ENCODE data around the gene BCL2L2.

BCL2L2 gene

GRCh38 chr14:23352506-23353432 lies 46.1 kb downstream of the BCL2L2 start, which contains the start of gene SLC22A17:
SLC22A17 (minus strand) TSS chr14:23352887.
- Histone ChIP-seq H3K9me3 (ENCODE audit: control insufficient read depth, low read length) (no peaks in the 10 kb centered on the region), H3K4me3 (ENCODE audit: low read depth, low read length) (peak within 1 kb of the TSS; percentile 51), H3K4me2 (ENCODE audit: low read length) (peak within 1 kb of the TSS; percentile 91), H3K79me2 (no peaks in the 10 kb centered on the region), H3K27me3 (ENCODE audit: control insufficient read depth, insufficient read depth, low read length) (no peaks in the 10 kb centered on the region), H3K36me3 (ENCODE audit: control insufficient read depth, insufficient read depth, low read length) (no peaks in the 10 kb centered on the region), H3K4me1 (peaks cover 7% of the 10 kb centered on the region), H3K27ac (peak within 1 kb of the TSS; percentile 39), H2AFZ (peak within 1 kb of the TSS; percentile 89), H3K9ac (peak within 1 kb of the TSS; percentile 56)
- TF ChIP-seq, protein P1, sequence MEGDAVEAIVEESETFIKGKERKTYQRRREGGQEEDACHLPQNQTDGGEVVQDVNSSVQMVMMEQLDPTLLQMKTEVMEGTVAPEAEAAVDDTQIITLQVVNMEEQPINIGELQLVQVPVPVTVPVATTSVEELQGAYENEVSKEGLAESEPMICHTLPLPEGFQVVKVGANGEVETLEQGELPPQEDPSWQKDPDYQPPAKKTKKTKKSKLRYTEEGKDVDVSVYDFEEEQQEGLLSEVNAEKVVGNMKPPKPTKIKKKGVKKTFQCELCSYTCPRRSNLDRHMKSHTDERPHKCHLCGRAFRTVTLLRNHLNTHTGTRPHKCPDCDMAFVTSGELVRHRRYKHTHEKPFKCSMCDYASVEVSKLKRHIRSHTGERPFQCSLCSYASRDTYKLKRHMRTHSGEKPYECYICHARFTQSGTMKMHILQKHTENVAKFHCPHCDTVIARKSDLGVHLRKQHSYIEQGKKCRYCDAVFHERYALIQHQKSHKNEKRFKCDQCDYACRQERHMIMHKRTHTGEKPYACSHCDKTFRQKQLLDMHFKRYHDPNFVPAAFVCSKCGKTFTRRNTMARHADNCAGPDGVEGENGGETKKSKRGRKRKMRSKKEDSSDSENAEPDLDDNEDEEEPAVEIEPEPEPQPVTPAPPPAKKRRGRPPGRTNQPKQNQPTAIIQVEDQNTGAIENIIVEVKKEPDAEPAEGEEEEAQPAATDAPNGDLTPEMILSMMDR (IDR thresholded peaks at IDR 0.05) = no peak

GRCh38 chr14:23353433-23353780 lies 46.8 kb downstream of the BCL2L2 start:
- Histone ChIP-seq H3K27me3 (ENCODE audit: control insufficient read depth, insufficient read depth, low read length) (no peaks in the 10 kb centered on the region), H3K9ac (no peak overlapping the region), H2AFZ (no peak overlapping the region), H3K9me3 (ENCODE audit: control insufficient read depth, low read length) (no peaks in the 10 kb centered on the region), H3K4me3 (ENCODE audit: low read depth, low read length) (no peak overlapping the region), H3K79me2 (no peaks in the 10 kb centered on the region), H3K36me3 (ENCODE audit: control insufficient read depth, insufficient read depth, low read length) (no peaks in the 10 kb centered on the region), H3K27ac (no peak overlapping the region), H3K4me1 (peaks cover 7% of the 10 kb centered on the region), H3K4me2 (ENCODE audit: low read length) (no peak overlapping the region)
- TF ChIP-seq, protein P1 (IDR thresholded peaks at IDR 0.05) = no peak

GRCh38 chr14:23354990-23355389 lies 48.4 kb downstream of the BCL2L2 start:
- Histone ChIP-seq H3K4me2 (ENCODE audit: low read length) (no peak overlapping the region), H3K79me2 (no peaks in the 10 kb centered on the region), H3K9me3 (ENCODE audit: control insufficient read depth, low read length) (no peaks in the 10 kb centered on the region), H3K4me1 (peaks cover 7% of the 10 kb centered on the region), H3K9ac (no peak overlapping the region), H3K4me3 (ENCODE audit: low read depth, low read length) (no peak overlapping the region), H3K36me3 (ENCODE audit: control insufficient read depth, insufficient read depth, low read length) (no peaks in the 10 kb centered on the region), H3K27ac (no peak overlapping the region), H2AFZ (no peak overlapping the region), H3K27me3 (ENCODE audit: control insufficient read depth, insufficient read depth, low read length) (no peaks in the 10 kb centered on the region)
- TF ChIP-seq, protein P1 (IDR thresholded peaks at IDR 0.05) = no peak

GRCh38 chr14:23355871-23356435 lies 49.3 kb downstream of the BCL2L2 start:
- Histone ChIP-seq H3K79me2 (no peaks in the 10 kb centered on the region), H3K27me3 (ENCODE audit: control insufficient read depth, insufficient read depth, low read length) (no peaks in the 10 kb centered on the region), H3K36me3 (ENCODE audit: control insufficient read depth, insufficient read depth, low read length) (no peaks in the 10 kb centered on the region), H3K4me3 (ENCODE audit: low read depth, low read length) (no peak overlapping the region), H3K4me2 (ENCODE audit: low read length) (no peak overlapping the region), H2AFZ (no peak overlapping the region), H3K4me1 (peaks cover 7% of the 10 kb centered on the region), H3K9ac (no peak overlapping the region), H3K27ac (no peak overlapping the region), H3K9me3 (ENCODE audit: control insufficient read depth, low read length) (no peaks in the 10 kb centered on the region)
- TF ChIP-seq, protein P1 (IDR thresholded peaks at IDR 0.05) = no peak

Measured in parathyroid adenoma (tissue), 2 donors.